ENCODE results near the gene DUSP8. TPM values are rescaled to one million over a fixed set of nuclear protein-coding genes. Genes with fewer than 3 reads are reported as not detected.
"Not testable (repeated sequence)": the region's sequence is repeated elsewhere in the genome, so short reads cannot be mapped to it uniquely, and the experiment has no call there.

The DUSP8 gene
- polyA plus RNA-seq, 1 donor: 3.2 TPM

- no peak for DNase-seq
These were observed 57.6 kb downstream of the DUSP8 start for GRCh38 chr11:1514336-1515061.

GRCh38 chr11:1513326-1514296, 58.5 kb downstream of the DUSP8 start:
- no peak for DNase-seq

- not testable (repeated sequence) for DNase-seq
These were observed 59.4 kb downstream of the DUSP8 start for GRCh38 chr11:1512531-1513258.

- DNase-seq: no peak
These were observed 60.1 kb downstream of the DUSP8 start for GRCh38 chr11:1511937-1512496.

- no peak for DNase-seq
These were observed 61.1 kb downstream of the DUSP8 start for GRCh38 chr11:1510928-1511327.

- not testable (repeated sequence) for DNase-seq
These were observed 61.7 kb downstream of the DUSP8 start for GRCh38 chr11:1510351-1510750.

GRCh38 chr11:1509626-1510255, 62.3 kb downstream of the DUSP8 start:
- DNase-seq: no peak

GRCh38 chr11:1508986-1509385, 63.1 kb downstream of the DUSP8 start:
- no peak for DNase-seq

GRCh38 chr11:1508491-1508891, 63.6 kb downstream of the DUSP8 start:
- no peak for DNase-seq

GRCh38 chr11:1507381-1508140, 64.5 kb downstream of the DUSP8 start:
- DNase-seq: no peak

- DNase-seq: no peak
These were observed 65.1 kb downstream of the DUSP8 start for GRCh38 chr11:1506981-1507380.

- DNase-seq: no peak
These were observed 66.6 kb downstream of the DUSP8 start for GRCh38 chr11:1505480-1505879.

- DNase-seq: no peak
These were observed 67.3 kb downstream of the DUSP8 start for GRCh38 chr11:1504581-1505290.

GRCh38 chr11:1504138-1504537, 67.9 kb downstream of the DUSP8 start:
- no peak for DNase-seq

Other genes starting within 250 kb of the DUSP8 start
- 0.90 TPM for gene BRSK2, start 182.3 kb downstream of the DUSP8 start, polyA plus RNA-seq (ENCODE audit: insufficient read length)
- 29.4 TPM for gene MOB2, start 85.5 kb downstream of the DUSP8 start, polyA plus RNA-seq (ENCODE audit: insufficient read length)
- 0.35 TPM for gene KRTAP5-1, start 13.0 kb upstream of the DUSP8 start, polyA plus RNA-seq (ENCODE audit: insufficient read length)
- not detected for gene KRTAP5-2, start 26.0 kb upstream of the DUSP8 start, polyA plus RNA-seq (ENCODE audit: insufficient read length)
- not detected for gene KRTAP5-3, start 36.2 kb upstream of the DUSP8 start, polyA plus RNA-seq (ENCODE audit: insufficient read length)
- not detected for gene KRTAP5-4, start 49.9 kb upstream of the DUSP8 start, polyA plus RNA-seq (ENCODE audit: insufficient read length)
- not detected for gene KRTAP5-5, start 57.5 kb upstream of the DUSP8 start, polyA plus RNA-seq (ENCODE audit: insufficient read length)
- gene KRTAP5-6, start 124.9 kb upstream of the DUSP8 start, polyA plus RNA-seq (ENCODE audit: insufficient read length): not detected
- gene IFITM10, start 178.3 kb upstream of the DUSP8 start, polyA plus RNA-seq (ENCODE audit: insufficient read length): 0.22 TPM
- 198 TPM for gene CTSD, start 191.7 kb upstream of the DUSP8 start, polyA plus RNA-seq (ENCODE audit: insufficient read length)

Measured in left kidney (tissue), 2 donors.